ENCODE measurements around the gene ATG16L1. TPM values are rescaled to one million over a fixed set of nuclear protein-coding genes. Genes with fewer than 3 reads are reported as not detected.

Gene ATG16L1
- total RNA-seq, 4 donors from 2014 or later, result 20.8 to 36.1 (median 35.9) TPM

- Histone ChIP-seq H3K4me3 (no peak overlapping the region), H3K27ac (no peak overlapping the region), H3K27me3 (no peaks in the 10 kb centered on the region), H3K36me3 (peaks cover 0 to 93% of the 10 kb centered on the region in 2 donors), H3K9me3 (no peaks in the 10 kb centered on the region), H3K4me1 (no peaks in the 10 kb centered on the region)
- in situ Hi-C loops (cut with MboI; ENCODE audit: low sequenced_read_pairs in 4 of 4) (no loop called here), intact Hi-C loops (cut with DNase I; ENCODE audit: low total_unique reads) (no loop called here)
- TF ChIP-seq POLR2A (IDR thresholded peaks at IDR 0.05) (no peak), CTCF (IDR thresholded peaks at IDR 0.05 in 4 of 5, conservative IDR thresholded peaks at IDR 0.05 in 1 of 5) (no peak)
- ATAC-seq (no peak), DNase-seq (no peak)
These were observed 10.5 kb downstream of the ATG16L1 start for GRCh38 chr2:233261819-233262555.

GRCh38 chr2:233262562-233262961 lies 11.1 kb downstream of the ATG16L1 start:
- no peak for TF ChIP-seq CTCF (IDR thresholded peaks at IDR 0.05 in 4 of 5, conservative IDR thresholded peaks at IDR 0.05 in 1 of 5)
- no peak for TF ChIP-seq POLR2A (IDR thresholded peaks at IDR 0.05)
- in situ Hi-C loops (cut with MboI; ENCODE audit: low sequenced_read_pairs in 4 of 4), result no loop called here

GRCh38 chr2:233263045-233263570 lies 11.6 kb downstream of the ATG16L1 start:
- H3K27ac ChIP-seq, result no peak overlapping the region
- no peak for TF ChIP-seq POLR2A (IDR thresholded peaks at IDR 0.05)
- no peak for TF ChIP-seq CTCF (IDR thresholded peaks at IDR 0.05 in 4 of 5, conservative IDR thresholded peaks at IDR 0.05 in 1 of 5)
- peaks cover 0 to 93% of the 10 kb centered on the region in 2 donors for H3K36me3 ChIP-seq
- H3K27me3 ChIP-seq, result no peaks in the 10 kb centered on the region
- intact Hi-C loops (cut with DNase I; ENCODE audit: low total_unique reads) (no loop called here), in situ Hi-C loops (cut with MboI; ENCODE audit: low sequenced_read_pairs in 4 of 4) (no loop called here)
- no peak overlapping the region for H3K4me3 ChIP-seq
- ATAC-seq (no peak), DNase-seq (no peak)
- H3K9me3 ChIP-seq, result no peaks in the 10 kb centered on the region
- H3K4me1 ChIP-seq, result no peaks in the 10 kb centered on the region

More at GRCh38 chr2:233262562-233262961, 11.1 kb downstream of the ATG16L1 start:
- intact Hi-C loops (cut with DNase I; ENCODE audit: low total_unique reads), result no loop called here
- Histone ChIP-seq H3K36me3 (peaks cover 0 to 93% of the 10 kb centered on the region in 2 donors), H3K27ac (no peak overlapping the region), H3K9me3 (no peaks in the 10 kb centered on the region), H3K27me3 (no peaks in the 10 kb centered on the region), H3K4me1 (no peaks in the 10 kb centered on the region), H3K4me3 (no peak overlapping the region)
- no peak for ATAC-seq
- no peak for DNase-seq

- in situ Hi-C loops (cut with MboI; ENCODE audit: low sequenced_read_pairs in 4 of 4) (no loop called here), intact Hi-C loops (cut with DNase I; ENCODE audit: low total_unique reads) (no loop called here)
These were observed 13.2 kb downstream of the ATG16L1 start for GRCh38 chr2:233264667-233265066.

GRCh38 chr2:233265899-233266431 lies 14.5 kb downstream of the ATG16L1 start:
- H3K27me3 ChIP-seq, result no peaks in the 10 kb centered on the region
- no peak overlapping the region for H3K4me3 ChIP-seq
- H3K4me1 ChIP-seq, result no peaks in the 10 kb centered on the region
- intact Hi-C loops (cut with DNase I; ENCODE audit: low total_unique reads), result no loop called here
- TF ChIP-seq POLR2A (IDR thresholded peaks at IDR 0.05) (no peak), CTCF (IDR thresholded peaks at IDR 0.05 in 4 of 5, conservative IDR thresholded peaks at IDR 0.05 in 1 of 5) (no peak)
- no peak for ATAC-seq
- no peak overlapping the region for H3K27ac ChIP-seq
- peaks cover 0 to 96% of the 10 kb centered on the region in 2 donors for H3K36me3 ChIP-seq
- in situ Hi-C loops (cut with MboI; ENCODE audit: low sequenced_read_pairs in 4 of 4), result no loop called here
- no peaks in the 10 kb centered on the region for H3K9me3 ChIP-seq
- DNase-seq, result no peak

More at GRCh38 chr2:233264667-233265066, 13.2 kb downstream of the ATG16L1 start:
- Histone ChIP-seq H3K27me3 (no peaks in the 10 kb centered on the region), H3K27ac (no peak overlapping the region), H3K4me1 (no peaks in the 10 kb centered on the region), H3K36me3 (peaks cover 0 to 93% of the 10 kb centered on the region in 2 donors), H3K9me3 (no peaks in the 10 kb centered on the region), H3K4me3 (no peak overlapping the region)
- no peak for TF ChIP-seq POLR2A (IDR thresholded peaks at IDR 0.05)
- DNase-seq, result no peak
- ATAC-seq, result no peak

Measured in gastrocnemius medialis (tissue), 4 donors.